Neural crest cell (in vitro differentiated cells): Measurements from ENCODE around the gene RACK1. TPM values are rescaled to one million over a fixed set of nuclear protein-coding genes. Genes with fewer than 3 reads are reported as not detected.
A peak's percentile ranks its signal among the peaks of the same experiment; 100 is the strongest.

Experiments used
- DNase-seq: peaks from one replicate; pipeline ENCODE4 v3.0.0; 2021; ENCODE audit warnings: low read depth, mixed read lengths, low spot score
- H3K27ac Mint-ChIP-seq: one replicate; pipeline ENCODE4 v1.8.0; 2021; ENCODE audit warnings: mild to moderate bottlenecking, mixed read lengths; ENCODE audit not compliant: unreplicated experiment
- H3K27me3 Mint-ChIP-seq: 2 replicates; pipeline ENCODE4 v1.8.0; 2021; ENCODE audit warnings: low read depth, mild to moderate bottlenecking, mixed read lengths
- H3K36me3 Mint-ChIP-seq: 2 replicates; pipeline ENCODE4 v1.8.0; 2021; ENCODE audit warnings: low read depth, mild to moderate bottlenecking, mixed read lengths
- H3K4me1 Mint-ChIP-seq: 2 replicates; pipeline ENCODE4 v1.8.0; 2021; ENCODE audit warnings: mixed read lengths
- H3K4me3 Mint-ChIP-seq: one replicate; pipeline ENCODE4 v1.8.0; 2021; ENCODE audit warnings: mild to moderate bottlenecking, mixed read lengths
- H3K9me3 Mint-ChIP-seq: 2 replicates; pipeline ENCODE4 v1.8.0; 2021; ENCODE audit warnings: mixed read lengths
- CTCF ChIP-seq: fragments of 200-600 bp; sonication (generic); conservative IDR thresholded peaks from 2 replicates; pipeline ENCODE4 v1.5.0; 2021; ENCODE audit warnings: antibody characterized with exemption, mild to moderate bottlenecking
- total RNA-seq: library from RNA; stranded (reverse); gene quantifications from 2 replicates; pipeline ENCODE4 v1.2.1, GENCODE V29; 2021

Gene RACK1
- total RNA-seq, 1 donor from 2014 or later: 2,359 TPM

DNA sequence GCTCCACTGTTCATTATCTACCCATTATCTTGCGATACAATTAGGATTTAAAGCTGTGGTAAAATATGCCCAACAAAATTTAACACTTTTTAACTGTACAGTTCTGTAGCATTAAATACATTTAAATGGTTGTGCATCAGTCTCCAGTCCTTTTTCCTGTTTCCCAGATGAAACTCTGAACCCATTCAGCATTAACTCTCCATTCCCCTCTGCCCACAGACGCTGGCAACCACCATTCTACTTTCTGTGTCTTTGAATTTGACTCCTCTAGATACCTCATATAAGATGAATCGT, 35.8 kb downstream of the RACK1 start:
- Mint-ChIP-seq H3K4me3 (peak overlapping the region; percentile 99), H3K27me3 (peaks cover 72% of the 10 kb centered on the region), H3K27ac (no peak overlapping the region), H3K9me3 (peaks cover 6% of the 10 kb centered on the region), H3K36me3 (peaks cover 17% of the 10 kb centered on the region), H3K4me1 (peaks cover 29% of the 10 kb centered on the region)
- DNase-seq: no peak
- no peak for TF ChIP-seq CTCF

DNA sequence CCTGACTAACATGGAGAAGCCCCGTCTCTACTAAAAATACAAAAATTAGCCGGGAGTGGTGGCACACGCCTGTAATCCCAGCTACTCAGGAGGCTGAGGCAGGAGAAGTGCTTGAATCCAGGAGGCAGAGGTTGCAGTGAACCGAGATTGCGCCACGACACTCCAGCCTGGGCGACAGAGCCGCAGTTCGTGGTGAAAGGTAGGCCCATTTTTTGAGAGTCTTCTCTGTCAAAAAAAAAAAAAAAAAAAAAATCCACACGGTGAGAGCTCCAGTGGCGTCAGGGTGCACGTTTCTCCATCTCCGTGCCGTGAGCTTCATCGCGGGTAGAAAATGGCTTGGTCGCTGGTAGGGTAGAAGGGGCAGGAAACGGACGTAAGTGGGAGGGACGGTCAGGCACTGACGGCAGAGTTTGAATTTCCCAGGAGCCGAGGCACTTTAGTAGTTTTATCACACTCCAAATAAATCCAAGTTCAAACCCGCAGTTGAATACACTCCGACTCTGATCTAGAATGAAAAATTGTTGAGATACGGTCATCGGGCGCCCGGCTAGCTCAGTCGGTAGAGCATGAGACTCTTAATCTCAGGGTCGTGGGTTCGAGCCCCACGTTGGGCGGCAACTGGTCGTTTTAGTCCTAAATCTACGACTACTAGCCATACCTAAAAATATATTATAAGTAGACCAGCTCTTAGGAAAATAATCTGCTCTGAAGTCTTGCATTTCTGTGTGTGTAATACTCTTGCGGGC, 36.3 kb downstream of the RACK1 start:
- peak overlapping the region; percentile 95 for H3K27ac Mint-ChIP-seq
- peaks cover 72% of the 10 kb centered on the region for H3K27me3 Mint-ChIP-seq
- H3K4me1 Mint-ChIP-seq: peaks cover 29% of the 10 kb centered on the region
- no peak for TF ChIP-seq CTCF
- H3K4me3 Mint-ChIP-seq: peak overlapping the region; percentile 99
- H3K9me3 Mint-ChIP-seq: peaks cover 6% of the 10 kb centered on the region
- peak; percentile 77 for DNase-seq
- peaks cover 17% of the 10 kb centered on the region for H3K36me3 Mint-ChIP-seq

DNA sequence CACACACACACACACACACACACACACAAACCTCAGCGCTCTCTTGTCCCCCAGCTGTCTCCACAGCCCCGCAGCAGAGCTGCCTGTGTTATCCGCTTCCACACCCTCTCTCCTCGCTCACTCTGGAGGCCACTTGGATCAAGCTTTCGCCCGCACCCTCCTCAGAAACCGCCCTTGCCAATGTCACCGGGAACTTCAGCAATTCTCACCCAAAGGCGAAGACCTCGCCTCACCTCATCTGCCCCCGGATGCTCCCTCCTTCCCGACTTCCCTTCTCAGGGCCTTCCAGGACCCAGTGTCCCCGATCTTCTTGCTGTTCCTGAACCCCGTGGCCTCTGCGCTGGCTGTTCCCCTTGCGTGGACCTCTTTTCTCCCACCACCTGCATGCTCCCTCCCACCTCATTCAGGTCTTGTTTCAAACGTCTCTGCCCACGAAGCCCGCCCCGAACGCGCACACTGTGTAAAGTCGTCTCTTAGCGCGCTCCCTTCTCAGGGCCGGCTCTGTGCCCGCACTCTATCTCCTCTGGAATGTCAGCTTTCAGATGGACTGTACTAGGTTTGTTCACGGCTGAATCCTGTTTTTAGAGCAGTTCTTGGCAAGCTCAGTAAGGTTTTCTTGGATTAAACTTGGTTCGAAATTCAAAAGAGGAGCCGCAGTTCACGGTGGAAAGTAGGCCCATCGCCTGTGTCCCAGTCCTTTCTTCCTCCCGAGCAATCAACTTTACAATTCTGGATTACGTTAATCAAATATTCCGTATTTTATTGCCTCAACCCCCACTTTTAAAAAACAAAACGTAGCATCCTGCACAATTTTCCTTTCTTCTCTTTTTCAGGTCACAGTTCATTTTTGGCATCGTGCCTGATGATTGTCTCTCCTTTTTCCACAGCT, 37.7 kb downstream of the RACK1 start:
- Mint-ChIP-seq H3K9me3 (peaks cover 6% of the 10 kb centered on the region), H3K27me3 (peaks cover 73% of the 10 kb centered on the region), H3K27ac (peak overlapping the region; percentile 52), H3K4me3 (peak overlapping the region; percentile 99), H3K4me1 (peaks cover 29% of the 10 kb centered on the region), H3K36me3 (peaks cover 17% of the 10 kb centered on the region)
- DNase-seq: peak; percentile 20
- TF ChIP-seq CTCF: no peak

DNA sequence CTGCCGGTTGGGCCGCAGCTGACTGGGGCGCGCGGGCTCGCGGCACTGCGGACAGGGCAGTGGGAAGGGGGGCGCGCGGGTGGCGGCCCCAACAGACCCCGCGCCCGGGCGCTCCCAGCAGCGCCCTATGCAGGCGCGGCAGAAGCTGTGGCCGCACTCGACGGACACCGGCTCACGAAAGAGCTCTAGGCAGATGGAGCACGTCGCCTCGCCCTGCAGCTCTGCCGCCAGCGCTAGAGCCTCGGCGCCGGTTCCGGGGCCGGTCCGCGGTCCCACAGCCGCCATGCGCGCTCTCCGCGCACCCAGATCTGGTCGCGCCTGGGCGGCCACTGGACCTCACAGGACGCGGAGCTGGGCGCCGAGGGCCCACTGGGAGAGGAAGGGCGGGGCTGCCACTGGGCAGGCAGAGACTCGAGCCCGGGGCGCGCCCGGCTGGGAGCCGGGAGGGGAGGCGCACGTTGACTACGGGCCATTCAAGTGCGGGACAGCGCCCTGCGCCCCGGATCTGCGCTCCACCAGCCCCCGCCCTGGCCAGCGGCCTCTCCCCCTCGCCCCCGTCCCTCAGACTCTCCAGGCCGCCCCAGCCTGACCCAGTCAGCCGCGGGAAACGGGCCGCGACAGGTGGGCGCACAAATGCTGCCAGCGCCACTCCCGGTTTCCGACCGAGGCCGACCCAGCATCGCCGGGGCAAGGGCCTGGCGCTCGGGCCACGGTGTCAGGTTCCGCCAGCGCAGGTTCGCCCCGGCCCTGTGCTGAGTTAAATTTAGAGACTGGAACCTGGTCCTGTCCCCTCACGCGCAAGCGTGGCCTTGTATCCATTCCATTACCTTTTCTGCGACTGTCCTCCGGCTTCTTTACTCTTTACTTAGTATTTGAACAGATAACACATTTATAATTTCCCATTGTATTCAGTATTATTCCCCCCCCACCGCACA, 38.6 kb downstream of the RACK1 start, which contains the start of gene TRIM7:
TSS of gene TRIM7 (minus strand) at position 371 of the 935 bp plus-strand sequence. CDS start at position 285, 86 bp downstream.
- peaks cover 17% of the 10 kb centered on the region for H3K36me3 Mint-ChIP-seq
- peak; percentile 16 for DNase-seq
- H3K27me3 Mint-ChIP-seq: peaks cover 78% of the 10 kb centered on the region
- H3K27ac Mint-ChIP-seq: no peak within 1 kb of the TSS
- TF ChIP-seq CTCF: no peak
- H3K4me1 Mint-ChIP-seq: peaks cover 29% of the 10 kb centered on the region
- peak within 1 kb of the TSS; percentile 99 for H3K4me3 Mint-ChIP-seq
- H3K9me3 Mint-ChIP-seq: peaks cover 6% of the 10 kb centered on the region
